DND-41 (cell line): ENCODE measurements around the gene MAGI3.

Source experiments
- ATAC-seq: fragments of 200-7000 bp; cut with Tn5 transposase; 3 replicates; pipeline ENCODE4 v1.9.1; 2021; ENCODE audit warnings: low read depth; ENCODE audit not compliant: insufficient read depth
- DNase-seq: peaks from one replicate; pipeline ENCODE4 v3.0.0-alpha.2; 2020
- H2AFZ ChIP-seq: 2 replicates; pipeline ENCODE4 v1.6.0; 2012; ENCODE audit warnings: low read depth, low read length
- H3K27ac ChIP-seq: 2 replicates; pipeline ENCODE4 v1.5.1; 2012; ENCODE audit warnings: low read length, inconsistent platforms
- H3K27me3 ChIP-seq: fragments of 200-600 bp; sonication (generic); 2 replicates; pipeline ENCODE4 v1.6.0; 2012; ENCODE audit warnings: low read length, mild to moderate bottlenecking, inconsistent platforms; ENCODE audit not compliant: insufficient read depth, poor library complexity
- H3K36me3 ChIP-seq: 2 replicates; pipeline ENCODE4 v1.5.1; 2012; ENCODE audit warnings: low read length, inconsistent platforms; ENCODE audit not compliant: insufficient read depth
- H3K4me1 ChIP-seq: 2 replicates; pipeline ENCODE4 v1.5.1; 2012; ENCODE audit warnings: mild to moderate bottlenecking, low read length; ENCODE audit not compliant: insufficient read depth
- H3K4me2 ChIP-seq: 2 replicates; pipeline ENCODE4 v1.6.0; 2012; ENCODE audit warnings: mild to moderate bottlenecking, moderate library complexity, low read length, inconsistent platforms; ENCODE audit not compliant: insufficient read depth
- H3K4me3 ChIP-seq, 2 experiments: fragments of 200-600 bp in 1 of 2; shearing (Covaris generic) in 1 of 2; 2 replicates each; pipeline ENCODE4 v1.5.1; 2012 to 2016; ENCODE audit warnings: inconsistent platforms in 2 of 2, low read length in 2 of 2, mild to moderate bottlenecking in 2 of 2, low read depth in 1 of 2, moderate library complexity in 1 of 2
- H3K79me2 ChIP-seq: 2 replicates; pipeline ENCODE4 v1.6.0; 2012; ENCODE audit warnings: low read length, inconsistent platforms; ENCODE audit not compliant: insufficient read depth
- H3K9ac ChIP-seq: 2 replicates; pipeline ENCODE4 v1.6.0; 2012; ENCODE audit warnings: low read depth, mild to moderate bottlenecking, inconsistent platforms, low read length, moderate library complexity
- H3K9me3 ChIP-seq: 2 replicates; pipeline ENCODE4 v1.5.1; 2012; ENCODE audit warnings: low read length, moderate library complexity, mild to moderate bottlenecking, inconsistent platforms; ENCODE audit not compliant: insufficient read depth, severe bottlenecking
- H4K20me1 ChIP-seq: 2 replicates; pipeline ENCODE4 v1.6.0; 2012; ENCODE audit warnings: low read length; ENCODE audit not compliant: insufficient read depth
- EZH2 ChIP-seq: IDR thresholded peaks from 3 replicates; pipeline ENCODE4 v1.6.1; 2012; ENCODE audit warnings: borderline replicate concordance, low read depth, mild to moderate bottlenecking, moderate library complexity, low read length, inconsistent platforms; ENCODE audit not compliant: severe bottlenecking
- TF ChIP-seq, protein P1 (sequence below): IDR thresholded peaks from 2 replicates; pipeline ENCODE4 v1.5.1; 2012; ENCODE audit warnings: borderline replicate concordance, low read length, moderate library complexity, mild to moderate bottlenecking; ENCODE audit not compliant: poor library complexity, severe bottlenecking; ENCODE audit errors: extremely low read depth

Gene MAGI3

DNA sequence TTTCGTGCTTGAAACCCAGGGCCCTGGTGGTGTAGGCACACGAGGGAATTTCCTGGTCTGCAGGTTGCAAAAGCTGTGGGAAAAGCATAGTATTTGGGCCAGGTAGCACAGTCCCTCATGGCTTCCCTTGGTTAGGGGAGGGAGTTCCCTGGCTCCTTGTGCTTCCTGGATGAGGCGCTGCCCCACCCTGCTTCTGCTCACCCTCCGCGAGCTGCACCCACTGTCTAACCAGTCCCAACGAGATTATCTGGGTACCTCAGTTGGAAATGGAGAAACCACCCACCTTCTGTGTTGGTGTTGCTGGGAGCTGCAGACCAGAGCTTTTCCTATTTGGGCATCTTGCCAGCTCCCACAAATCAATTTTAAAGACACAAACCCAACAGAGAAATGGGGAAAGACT, 186.0 kb downstream of the MAGI3 start:
- TF ChIP-seq, protein P1, sequence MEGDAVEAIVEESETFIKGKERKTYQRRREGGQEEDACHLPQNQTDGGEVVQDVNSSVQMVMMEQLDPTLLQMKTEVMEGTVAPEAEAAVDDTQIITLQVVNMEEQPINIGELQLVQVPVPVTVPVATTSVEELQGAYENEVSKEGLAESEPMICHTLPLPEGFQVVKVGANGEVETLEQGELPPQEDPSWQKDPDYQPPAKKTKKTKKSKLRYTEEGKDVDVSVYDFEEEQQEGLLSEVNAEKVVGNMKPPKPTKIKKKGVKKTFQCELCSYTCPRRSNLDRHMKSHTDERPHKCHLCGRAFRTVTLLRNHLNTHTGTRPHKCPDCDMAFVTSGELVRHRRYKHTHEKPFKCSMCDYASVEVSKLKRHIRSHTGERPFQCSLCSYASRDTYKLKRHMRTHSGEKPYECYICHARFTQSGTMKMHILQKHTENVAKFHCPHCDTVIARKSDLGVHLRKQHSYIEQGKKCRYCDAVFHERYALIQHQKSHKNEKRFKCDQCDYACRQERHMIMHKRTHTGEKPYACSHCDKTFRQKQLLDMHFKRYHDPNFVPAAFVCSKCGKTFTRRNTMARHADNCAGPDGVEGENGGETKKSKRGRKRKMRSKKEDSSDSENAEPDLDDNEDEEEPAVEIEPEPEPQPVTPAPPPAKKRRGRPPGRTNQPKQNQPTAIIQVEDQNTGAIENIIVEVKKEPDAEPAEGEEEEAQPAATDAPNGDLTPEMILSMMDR = no peak
- TF ChIP-seq EZH2 = no peak

GRCh38 chr1:113579256-113580018, 189.1 kb downstream of the MAGI3 start:
- no peaks in the 10 kb centered on the region for H3K4me1 ChIP-seq
- no peaks in the 10 kb centered on the region for H3K27me3 ChIP-seq
- H3K9me3 ChIP-seq = no peaks in the 10 kb centered on the region
- DNase-seq (no peak), ATAC-seq (no peak)
- no peaks in the 10 kb centered on the region for H4K20me1 ChIP-seq
- no peak overlapping the region for H2AFZ ChIP-seq
- no peak overlapping the region for H3K4me3 ChIP-seq
- H3K36me3 ChIP-seq = peaks cover 3% of the 10 kb centered on the region; the same call in 1 of the 2 replicates
- TF ChIP-seq, protein P1 = no peak
- TF ChIP-seq EZH2 = no peak
- H3K79me2 ChIP-seq = no peaks in the 10 kb centered on the region
- H3K9ac ChIP-seq = no peak overlapping the region
- no peak overlapping the region for H3K27ac ChIP-seq
- no peak overlapping the region for H3K4me2 ChIP-seq

More for the DNA sequence above, 186.0 kb downstream of the MAGI3 start:
- no peak overlapping the region for H3K4me3 ChIP-seq
- no peaks in the 10 kb centered on the region for H3K79me2 ChIP-seq
- no peak overlapping the region for H3K27ac ChIP-seq
- DNase-seq = no peak
- no peaks in the 10 kb centered on the region for H3K4me1 ChIP-seq
- H3K9ac ChIP-seq = no peak overlapping the region
- H3K27me3 ChIP-seq = no peaks in the 10 kb centered on the region
- H2AFZ ChIP-seq = no peak overlapping the region
- no peaks in the 10 kb centered on the region for H4K20me1 ChIP-seq
- ATAC-seq = no peak
- no peaks in the 10 kb centered on the region for H3K9me3 ChIP-seq
- H3K4me2 ChIP-seq = no peak overlapping the region
- H3K36me3 ChIP-seq = no peaks in the 10 kb centered on the region

- Histone ChIP-seq H3K27me3 (no peaks in the 10 kb centered on the region), H3K36me3 (peaks cover 3% of the 10 kb centered on the region; the same call in 1 of the 2 replicates), H3K79me2 (no peaks in the 10 kb centered on the region), H3K9ac (no peak overlapping the region), H3K4me3 (no peak overlapping the region), H3K4me2 (no peak overlapping the region), H3K4me1 (no peaks in the 10 kb centered on the region), H2AFZ (no peak overlapping the region), H3K9me3 (no peaks in the 10 kb centered on the region), H4K20me1 (no peaks in the 10 kb centered on the region), H3K27ac (no peak overlapping the region)
- DNase-seq (no peak), ATAC-seq (no peak)
- no peak for TF ChIP-seq EZH2
- TF ChIP-seq, protein P1 = no peak
Observed at GRCh38 chr1:113581323-113581722, 191.0 kb downstream of the MAGI3 start.
